Right lobe of liver (tissue), 6 donors: ENCODE data around the gene KCNJ5. TPM values are rescaled to one million over a fixed set of nuclear protein-coding genes. Genes with fewer than 3 reads are reported as not detected.

Source experiments
- ATAC-seq, 4 donors: fragments of 200-7000 bp; cut with Tn5 transposase; one replicate each; pipeline ENCODE4 v1.9.1; 2020; ENCODE audit warnings: mild to moderate bottlenecking in 4 of 4, moderate library complexity in 4 of 4
- DNase-seq, 3 donors: peaks; one replicate each; pipeline ENCODE4 v3.0.0-alpha.2; 2020
- H3K27ac ChIP-seq, 3 donors: fragments of 200-600 bp; one replicate each; pipeline ENCODE4 v1.8.0; 2022
- H3K27me3 ChIP-seq, 2 donors: fragments of 200-600 bp; one replicate each; pipeline ENCODE4 v1.8.0; 2022
- H3K36me3 ChIP-seq, 4 donors: fragments of 200-600 bp; sonication (generic) in 1 of 4; one replicate each; pipeline versions ENCODE4 v1.5.1 to v1.8.0; 2017 to 2022; ENCODE audit warnings: control low read depth in 1 of 4
- H3K4me1 ChIP-seq, 4 donors: fragments of 200-600 bp; sonication (generic) in 1 of 4; one replicate each; pipeline versions ENCODE4 v1.5.1 to v1.8.0; 2017 to 2022; ENCODE audit warnings: control low read depth in 1 of 4
- H3K4me3 ChIP-seq, 3 donors: fragments of 200-600 bp; one replicate each; pipeline ENCODE4 v1.8.0; 2022
- H3K9me3 ChIP-seq, 4 donors: fragments of 200-600 bp; sonication (generic) in 1 of 4; one replicate each; pipeline versions ENCODE4 v1.5.1 to v1.8.0; 2017 to 2022; ENCODE audit warnings: control low read depth in 1 of 4
- CTCF ChIP-seq, 4 donors: fragments of 200-600 bp in 3 of 4; fragments of 450-650 bp in 1 of 4; IDR thresholded peaks; one replicate each; pipeline versions ENCODE4 v1.5.1 to v1.8.0; 2016 to 2022; ENCODE audit warnings: antibody characterized with exemption in 4 of 4, mild to moderate bottlenecking in 2 of 4
- POLR2A ChIP-seq: fragments of 450-650 bp; IDR thresholded peaks from one replicate; pipeline ENCODE4 v1.6.1; 2017; ENCODE audit warnings: antibody characterized with exemption, mild to moderate bottlenecking
- WGBS: methylation state at CpG from one replicate; pipeline ENCODE4 v1.1.6; 2018; ENCODE audit warnings: low coverage, low lambda C conversion rate; ENCODE audit not compliant: insufficient coverage; ENCODE audit errors: missing lambda C conversion rate; 5-methylcytosine and 5-hydroxymethylcytosine counted together
- intact Hi-C, 2 donors: fragments of 100-400 bp; cut with DNase I; formaldehyde crosslinking; loops; one replicate each; pipeline versions ENCODE4 v1.11.2 to v1.14.1; 2022
- total RNA-seq, 6 experiments: library from RNA; depleted of rRNA in 2 of 6; stranded (reverse); fragments of >200 nt in 2 of 6; fragmentation: NEBNext Ultra II Directional in 3 of 6; extraction: Animal tissue kit (Norgen Biotek cat#: 25700) in 3 of 6; gene quantifications; one replicate each; pipeline versions ENCODE4 v1.1.0 to v1.2.4, GENCODE V29; 2016 to 2023
- donor health status: DM: no; HTN: yes; CAD: no.
- donor health status: DM: no; HTN: no; CAD: no.
- donor health status: DM: no; HTN: no; CAD: no.
- donor health status: DM: no; HTN: yes; CAD: no.
- donor health status: DM: no; HTN: yes; CAD: no.

KCNJ5 gene
- total RNA-seq, 6 experiments from 2014 or later: 0.05 to 0.80 (median 0.11) TPM

- ATAC-seq (peak in 1 of 4 donors; percentile 11), DNase-seq (no peak)
- no peaks in the 10 kb centered on the region for H3K9me3 ChIP-seq
- no peak overlapping the region for H3K27ac ChIP-seq
- no peaks in the 10 kb centered on the region for H3K27me3 ChIP-seq
- no peak overlapping the region for H3K4me3 ChIP-seq
- intact Hi-C loops: no loop called here
- 50% methylated on average over 1 of the region's 3 CpGs for WGBS
- H3K36me3 ChIP-seq: no peaks in the 10 kb centered on the region
- no peaks in the 10 kb centered on the region for H3K4me1 ChIP-seq
- TF ChIP-seq CTCF (IDR thresholded peaks at IDR 0.05): no peak
- no peak for TF ChIP-seq POLR2A
These were observed 18.6 kb upstream of the KCNJ5 start for GRCh38 chr11:128872594-128872993.

- Histone ChIP-seq H3K4me1 (no peaks in the 10 kb centered on the region), H3K27me3 (no peaks in the 10 kb centered on the region), H3K4me3 (no peak overlapping the region), H3K36me3 (no peaks in the 10 kb centered on the region), H3K27ac (no peak overlapping the region), H3K9me3 (no peaks in the 10 kb centered on the region)
- WGBS: 44% methylated on average over 3 of the region's 3 CpGs
- ATAC-seq (no peak), DNase-seq (no peak)
- intact Hi-C loops: no loop called here
- TF ChIP-seq CTCF (IDR thresholded peaks at IDR 0.05) (no peak), POLR2A (no peak)
These were observed 16.7 kb upstream of the KCNJ5 start for GRCh38 chr11:128874427-128874826.

- intact Hi-C loops: no loop called here
- Histone ChIP-seq H3K27ac (no peak overlapping the region), H3K27me3 (no peaks in the 10 kb centered on the region), H3K4me1 (no peaks in the 10 kb centered on the region), H3K9me3 (no peaks in the 10 kb centered on the region), H3K4me3 (no peak overlapping the region), H3K36me3 (no peaks in the 10 kb centered on the region)
- DNase-seq (no peak), ATAC-seq (no peak)
- 76% methylated on average over 13 of the region's 22 CpGs for WGBS
- TF ChIP-seq CTCF (IDR thresholded peaks at IDR 0.05) (no peak), POLR2A (no peak)
These were observed 15.0 kb upstream of the KCNJ5 start for GRCh38 chr11:128876133-128876650.

- WGBS: 74% methylated on average over 5 of the region's 5 CpGs
These were observed 13.4 kb upstream of the KCNJ5 start for GRCh38 chr11:128877726-128878125.

More at GRCh38 chr11:128877726-128878125, 13.4 kb upstream of the KCNJ5 start:
- Histone ChIP-seq H3K36me3 (no peaks in the 10 kb centered on the region), H3K4me1 (no peaks in the 10 kb centered on the region), H3K9me3 (no peaks in the 10 kb centered on the region), H3K27me3 (no peaks in the 10 kb centered on the region), H3K4me3 (no peak overlapping the region), H3K27ac (no peak overlapping the region)
- DNase-seq (no peak), ATAC-seq (no peak)
- no peak for TF ChIP-seq CTCF (IDR thresholded peaks at IDR 0.05)
- TF ChIP-seq POLR2A: no peak
- intact Hi-C loops: no loop called here
